Tibial nerve (tissue), 4 donors: ENCODE data around the gene SVIL. TPM values are rescaled to one million over a fixed set of nuclear protein-coding genes. Genes with fewer than 3 reads are reported as not detected.
"Not testable (repeated sequence)": the region's sequence is repeated elsewhere in the genome, so short reads cannot be mapped to it uniquely, and the experiment has no call there.

Experiments used
- DNase-seq, 2 donors: peaks; one replicate each; pipeline ENCODE4 v3.0.0-alpha.2; 2019; ENCODE audit warnings: low spot score in 2 of 2
- H3K27ac ChIP-seq, 4 donors: fragments of 200-600 bp; sonication (generic) in 3 of 4; one replicate each; pipeline ENCODE4 v1.5.1; 2017 to 2019; ENCODE audit warnings: mild to moderate bottlenecking in 1 of 4
- H3K27me3 ChIP-seq, 2 donors: fragments of 200-600 bp; sonication (generic) in 1 of 2; one replicate each; pipeline versions ENCODE4 v1.5.1 to v1.6.0; 2017 to 2019
- H3K36me3 ChIP-seq, 3 donors: fragments of 200-600 bp; sonication (generic); one replicate each; pipeline ENCODE4 v1.5.1; 2018 to 2019
- H3K4me1 ChIP-seq, 4 donors: fragments of 200-600 bp; sonication (generic) in 3 of 4; one replicate each; pipeline ENCODE4 v1.5.1; 2017 to 2019
- H3K4me3 ChIP-seq, 4 donors: fragments of 200-600 bp; sonication (generic) in 3 of 4; one replicate each; pipeline ENCODE4 v1.5.1; 2017 to 2019; ENCODE audit warnings: mild to moderate bottlenecking in 1 of 4, moderate library complexity in 1 of 4
- H3K9me3 ChIP-seq, 4 donors: fragments of 200-600 bp; sonication (generic) in 3 of 4; one replicate each; pipeline ENCODE4 v1.5.1; 2017 to 2019
- EP300 ChIP-seq, 2 donors: sonication (generic); formaldehyde crosslinking; IDR thresholded peaks; one replicate each; pipeline ENCODE4 v1.6.1; 2017; ENCODE audit warnings: antibody characterized with exemption in 2 of 2, mild to moderate bottlenecking in 1 of 2
- POLR2A ChIP-seq, 2 donors: fragments of 450-650 bp; IDR thresholded peaks; one replicate each; pipeline ENCODE4 v1.6.1; 2017; ENCODE audit warnings: antibody characterized with exemption in 2 of 2, mild to moderate bottlenecking in 2 of 2, moderate library complexity in 2 of 2
- WGBS, 2 donors: methylation state at CpG; one replicate each; pipeline ENCODE4 v1.1.5; 2018; 5-methylcytosine and 5-hydroxymethylcytosine counted together
- total RNA-seq, 4 donors: library from RNA; depleted of rRNA; stranded (reverse); fragments of >200 nt; gene quantifications; one replicate each; pipeline ENCODE4 v1.1.0, GENCODE V29; 2016
- TF ChIP-seq, protein P1 (sequence below), 5 experiments: fragments of 200-600 bp in 3 of 5; fragments of 450-650 bp in 2 of 5; sonication (generic) in 3 of 5; IDR thresholded peaks; one replicate each; pipeline ENCODE4 v1.5.1; 2016 to 2019; ENCODE audit warnings: antibody characterized with exemption in 5 of 5, mild to moderate bottlenecking in 3 of 5, moderate library complexity in 2 of 5

The SVIL gene
- total RNA-seq, 4 donors from 2014 or later = 23.6 to 32.0 (median 26.0) TPM

DNA sequence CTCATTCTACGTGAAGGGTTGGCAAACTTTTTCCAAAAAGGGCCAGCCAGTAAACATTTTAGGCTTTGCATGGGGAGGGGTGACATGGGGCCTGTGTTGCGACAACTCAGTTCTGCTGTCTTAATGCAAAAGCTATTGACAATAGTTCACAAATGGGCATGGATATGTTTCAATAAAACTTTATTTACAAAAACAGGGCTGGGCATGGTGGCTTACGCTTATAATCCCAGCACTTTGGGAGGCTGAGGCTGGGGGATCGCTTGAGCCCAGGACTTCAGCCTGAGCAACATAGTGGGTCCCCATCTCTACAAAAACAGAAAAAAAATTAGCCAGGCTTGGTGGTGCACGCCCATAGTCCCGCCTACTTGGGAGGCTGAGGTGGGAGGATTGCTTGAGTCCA, 141.1 kb downstream of the SVIL start:
- Histone ChIP-seq H3K4me3 (no peak overlapping the region), H3K27ac (no peak overlapping the region), H3K9me3 (no peaks in the 10 kb centered on the region), H3K4me1 (no peaks in the 10 kb centered on the region), H3K27me3 (no peaks in the 10 kb centered on the region), H3K36me3 (peaks cover 0 to 45% (median 0%) of the 10 kb centered on the region in 3 donors)
- TF ChIP-seq POLR2A (IDR thresholded peaks at IDR 0.05) = no peak
- TF ChIP-seq, protein P1, sequence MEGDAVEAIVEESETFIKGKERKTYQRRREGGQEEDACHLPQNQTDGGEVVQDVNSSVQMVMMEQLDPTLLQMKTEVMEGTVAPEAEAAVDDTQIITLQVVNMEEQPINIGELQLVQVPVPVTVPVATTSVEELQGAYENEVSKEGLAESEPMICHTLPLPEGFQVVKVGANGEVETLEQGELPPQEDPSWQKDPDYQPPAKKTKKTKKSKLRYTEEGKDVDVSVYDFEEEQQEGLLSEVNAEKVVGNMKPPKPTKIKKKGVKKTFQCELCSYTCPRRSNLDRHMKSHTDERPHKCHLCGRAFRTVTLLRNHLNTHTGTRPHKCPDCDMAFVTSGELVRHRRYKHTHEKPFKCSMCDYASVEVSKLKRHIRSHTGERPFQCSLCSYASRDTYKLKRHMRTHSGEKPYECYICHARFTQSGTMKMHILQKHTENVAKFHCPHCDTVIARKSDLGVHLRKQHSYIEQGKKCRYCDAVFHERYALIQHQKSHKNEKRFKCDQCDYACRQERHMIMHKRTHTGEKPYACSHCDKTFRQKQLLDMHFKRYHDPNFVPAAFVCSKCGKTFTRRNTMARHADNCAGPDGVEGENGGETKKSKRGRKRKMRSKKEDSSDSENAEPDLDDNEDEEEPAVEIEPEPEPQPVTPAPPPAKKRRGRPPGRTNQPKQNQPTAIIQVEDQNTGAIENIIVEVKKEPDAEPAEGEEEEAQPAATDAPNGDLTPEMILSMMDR (IDR thresholded peaks at IDR 0.05) = no peak
- TF ChIP-seq EP300 (IDR thresholded peaks at IDR 0.05) = no peak
- 96 to 100% methylated on average over 6 of the region's 6 CpGs for WGBS, 2 donors
- DNase-seq = no peak

DNA sequence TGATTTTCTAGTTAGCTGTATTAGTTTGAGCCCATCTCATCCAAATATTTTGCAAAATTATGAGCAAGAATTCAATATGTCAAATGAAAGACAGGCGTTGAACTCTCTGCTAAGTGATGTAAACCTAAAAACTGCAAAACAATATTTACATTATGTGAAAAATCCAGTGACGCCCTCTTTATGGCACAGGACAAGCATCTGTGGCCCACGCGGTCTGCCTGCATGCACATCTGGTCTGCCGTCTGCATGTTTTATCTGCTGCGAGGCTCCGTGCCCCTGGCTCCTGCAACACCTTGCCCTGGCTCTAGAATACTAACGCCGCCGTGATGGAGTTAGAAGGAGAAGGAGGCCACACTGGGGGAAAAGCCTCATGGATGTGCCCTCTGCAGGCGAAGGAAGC, 142.0 kb downstream of the SVIL start:
- Histone ChIP-seq H3K36me3 (peaks cover 0 to 52% (median 0%) of the 10 kb centered on the region in 3 donors), H3K27ac (no peak overlapping the region), H3K9me3 (no peaks in the 10 kb centered on the region), H3K27me3 (no peaks in the 10 kb centered on the region), H3K4me3 (no peak overlapping the region), H3K4me1 (no peaks in the 10 kb centered on the region)
- TF ChIP-seq, protein P1 (IDR thresholded peaks at IDR 0.05) = no peak
- TF ChIP-seq EP300 (IDR thresholded peaks at IDR 0.05) (no peak), POLR2A (IDR thresholded peaks at IDR 0.05) (no peak)
- WGBS, 2 donors = 87 to 92% methylated on average over 11 of the region's 11 CpGs
- no peak for DNase-seq

DNA sequence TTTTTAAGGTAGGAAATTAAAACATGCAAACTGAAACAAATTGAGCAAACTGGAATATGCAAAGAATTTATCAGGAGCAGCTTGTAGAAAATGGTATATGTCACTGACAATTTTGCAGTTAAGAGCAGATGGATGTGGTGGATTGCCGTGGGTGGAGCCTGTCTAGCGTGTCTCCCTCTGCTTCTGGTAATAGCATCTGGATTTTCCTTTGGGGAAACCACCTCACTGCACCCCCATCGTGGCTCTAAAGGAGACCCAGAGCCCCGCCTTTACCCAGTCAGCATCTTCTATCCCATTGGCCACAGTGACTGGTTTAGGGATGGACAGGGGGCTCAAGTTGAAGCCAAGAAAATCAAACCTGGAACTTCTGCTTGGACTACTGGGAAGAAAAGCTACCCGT, 142.9 kb downstream of the SVIL start:
- H3K27me3 ChIP-seq = no peaks in the 10 kb centered on the region
- no peak overlapping the region for H3K4me3 ChIP-seq
- no peaks in the 10 kb centered on the region for H3K9me3 ChIP-seq
- no peaks in the 10 kb centered on the region for H3K4me1 ChIP-seq
- 84 to 87% methylated on average over 5 of the region's 5 CpGs for WGBS, 2 donors
- TF ChIP-seq, protein P1 (IDR thresholded peaks at IDR 0.05) = no peak
- no peak for TF ChIP-seq POLR2A (IDR thresholded peaks at IDR 0.05)
- TF ChIP-seq EP300 (IDR thresholded peaks at IDR 0.05) = no peak
- H3K36me3 ChIP-seq = peaks cover 0 to 61% (median 0%) of the 10 kb centered on the region in 3 donors
- no peak overlapping the region for H3K27ac ChIP-seq
- no peak for DNase-seq

DNA sequence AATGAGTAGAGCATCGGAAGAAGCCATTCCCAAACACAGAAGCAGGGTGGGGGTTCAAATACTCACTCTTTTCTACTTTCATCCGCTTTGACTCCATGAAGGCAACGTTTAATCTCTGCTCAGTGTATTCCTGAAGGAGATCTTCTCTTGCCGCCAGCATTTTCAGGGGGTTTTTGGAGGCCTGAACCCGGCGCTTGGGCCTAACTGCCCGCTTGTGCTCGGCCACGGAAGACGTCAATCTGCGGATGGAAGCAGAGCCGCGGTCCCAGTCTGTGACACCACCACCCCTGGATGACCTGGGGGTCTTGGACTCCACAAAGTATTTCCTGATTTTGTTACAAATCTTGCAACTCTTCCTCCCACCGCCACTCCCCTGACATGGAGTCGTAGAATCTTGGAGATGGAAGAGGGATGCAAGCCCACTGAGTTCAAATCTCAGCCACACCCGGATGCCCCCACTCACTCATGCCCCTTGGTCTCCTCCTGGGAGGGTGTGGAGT, 143.9 kb downstream of the SVIL start:
- H3K27ac ChIP-seq = not testable (repeated sequence)
- H3K36me3 ChIP-seq = peaks cover 0 to 72% (median 0%) of the 10 kb centered on the region in 3 donors

DNA sequence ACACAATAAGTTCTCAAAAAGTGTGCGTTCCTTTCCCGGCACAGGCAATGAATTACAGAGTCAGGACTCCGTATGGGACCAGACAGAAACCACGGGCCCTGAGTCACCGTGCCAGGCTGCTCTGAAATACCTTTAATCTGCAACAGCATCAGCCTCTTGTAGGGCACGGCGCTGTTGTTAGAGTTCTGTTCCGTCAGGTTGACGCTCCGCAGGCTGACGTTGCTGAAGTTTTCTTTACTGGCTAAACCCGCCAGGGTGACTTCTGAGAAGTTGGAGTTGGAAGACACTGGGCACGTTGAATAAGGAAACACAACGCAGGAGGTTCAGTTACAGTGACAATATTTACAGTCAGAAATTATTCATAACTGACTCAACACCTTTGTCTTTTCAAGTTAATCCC, 146.3 kb downstream of the SVIL start:
- not testable (repeated sequence) for H3K27me3 ChIP-seq, H3K9me3 ChIP-seq, H3K4me3 ChIP-seq, H3K27ac ChIP-seq, DNase-seq
- Histone ChIP-seq H3K4me1 (peaks cover 0 to 12% (median 3%) of the 10 kb centered on the region in 4 donors), H3K36me3 (peaks cover 0 to 64% (median 0%) of the 10 kb centered on the region in 3 donors)
- 91 to 93% methylated on average over 14 of the region's 14 CpGs for WGBS, 2 donors

More for the DNA sequence above, 143.9 kb downstream of the SVIL start:
- not testable (repeated sequence) for H3K9me3 ChIP-seq, H3K4me3 ChIP-seq, DNase-seq, H3K27me3 ChIP-seq, H3K4me1 ChIP-seq
- WGBS, 2 donors = 94 to 95% methylated on average over 16 of the region's 16 CpGs

DNA sequence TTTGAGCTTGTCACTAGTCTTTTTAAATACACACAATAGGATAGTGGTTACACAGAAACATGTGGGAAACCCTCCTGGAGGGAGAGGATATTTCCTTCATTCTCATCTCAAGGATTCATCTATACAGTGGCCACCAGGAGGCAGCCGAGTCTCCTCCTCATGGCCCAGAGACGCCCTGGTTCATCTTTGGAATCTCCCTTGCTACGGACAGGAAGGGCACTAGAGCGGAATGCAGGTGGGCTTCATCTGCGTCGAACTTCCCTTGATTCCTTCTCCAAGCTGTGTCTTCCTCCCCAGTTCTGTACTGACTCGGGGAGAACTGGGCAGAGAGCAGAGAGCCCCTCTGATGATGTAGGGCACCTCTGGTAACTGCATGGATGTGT, 146.9 kb downstream of the SVIL start:
- WGBS, 2 donors = 63 to 65% methylated on average over 7 of the region's 7 CpGs
- H3K9me3 ChIP-seq, H3K4me3 ChIP-seq, H3K27ac ChIP-seq, DNase-seq, H3K27me3 ChIP-seq: not testable (repeated sequence)
- Histone ChIP-seq H3K36me3 (peaks cover 0 to 58% (median 0%) of the 10 kb centered on the region in 3 donors), H3K4me1 (peaks cover 0 to 18% (median 6%) of the 10 kb centered on the region in 4 donors)
- TF ChIP-seq, protein P1 (IDR thresholded peaks at IDR 0.05) = peak in 1 of 5 experiments; percentile 25

DNA sequence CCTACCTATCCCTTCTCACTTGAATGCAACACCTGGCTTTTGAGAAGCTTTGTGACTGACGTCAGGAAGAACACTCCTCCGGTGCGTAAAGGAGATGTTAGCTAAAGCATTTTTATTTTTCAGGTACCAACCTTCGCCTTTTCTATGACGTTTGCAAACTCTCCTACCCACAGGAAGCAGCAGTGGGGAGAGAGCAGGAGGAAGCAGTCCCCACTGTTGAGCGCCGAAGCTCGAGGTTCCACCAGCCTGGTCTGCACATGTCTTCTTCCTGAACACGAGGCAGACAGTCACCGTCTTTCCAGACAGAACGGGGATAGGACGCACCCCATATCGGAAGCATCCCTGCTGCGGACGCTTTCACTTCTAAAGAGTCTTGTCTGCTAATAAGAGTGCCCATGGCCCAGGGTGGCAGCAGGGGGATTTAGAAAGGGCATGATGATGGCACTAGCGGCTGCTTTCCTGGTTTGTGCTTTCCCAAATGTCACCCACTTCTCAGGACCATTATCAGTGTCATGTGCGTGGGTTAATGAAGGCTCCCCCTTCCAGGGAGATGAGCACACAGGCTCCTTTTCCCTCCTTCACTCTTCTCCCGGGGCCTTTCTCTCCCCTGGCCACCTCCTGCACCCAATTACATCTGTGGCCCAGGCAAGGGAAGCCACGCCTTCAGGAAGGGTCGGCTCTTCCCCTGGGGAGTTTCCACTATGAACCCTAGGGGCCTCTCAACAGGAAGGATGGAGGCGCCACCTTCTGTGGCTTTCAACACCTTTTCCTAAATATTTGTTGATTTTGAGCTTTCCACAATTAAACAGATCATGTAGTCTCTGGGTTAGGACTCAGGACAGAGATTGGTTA, 147.5 kb downstream of the SVIL start:
- peaks cover 0 to 52% (median 0%) of the 10 kb centered on the region in 3 donors for H3K36me3 ChIP-seq
- WGBS, 2 donors = 81 to 83% methylated on average over 14 to 21 of the region's 21 CpGs
- H3K9me3 ChIP-seq, H3K4me3 ChIP-seq, H3K27ac ChIP-seq, H3K27me3 ChIP-seq, DNase-seq: not testable (repeated sequence)
- H3K4me1 ChIP-seq = peaks cover 0 to 24% (median 9%) of the 10 kb centered on the region in 4 donors
